NB4 (cell line): Measurements from ENCODE around the gene ADGRG6.

Source experiments
- MYC ChIP-seq: IDR thresholded peaks from 2 replicates; pipeline ENCODE4 v1.6.1; 2011; ENCODE audit warnings: low read depth, low read length
- POLR2A ChIP-seq: IDR thresholded peaks from 2 replicates; pipeline ENCODE4 v1.6.1; 2011; ENCODE audit warnings: mild to moderate bottlenecking; ENCODE audit not compliant: insufficient read length; ENCODE audit errors: extremely low read depth
- TF ChIP-seq, protein P1 (sequence below): IDR thresholded peaks from one replicate; pipeline ENCODE4 v1.5.1; 2012; ENCODE audit warnings: low read depth, low read length
- TF ChIP-seq, protein P2 (sequence below): IDR thresholded peaks from 2 replicates; pipeline ENCODE4 v1.6.1; 2011; ENCODE audit warnings: low read depth, low read length

DNA sequence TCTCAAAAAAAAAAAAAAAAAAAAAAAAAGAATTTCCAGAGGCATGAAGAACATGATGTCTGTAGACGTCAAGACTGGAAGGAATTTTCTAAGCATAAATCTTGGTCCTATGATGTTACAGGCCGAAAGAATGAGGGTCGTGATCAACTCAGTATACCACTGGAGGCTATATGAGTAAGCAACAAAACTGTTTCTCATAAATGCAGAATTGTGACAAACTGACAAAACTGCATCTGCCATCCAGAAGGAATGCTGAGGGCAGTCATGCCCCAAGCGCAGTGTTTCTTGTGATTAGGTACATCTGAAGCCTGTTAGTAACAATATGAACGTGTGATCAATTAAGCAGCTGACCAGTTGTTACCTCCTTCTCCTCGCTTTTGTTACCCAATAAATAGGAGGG is 43.5 kb upstream of the ADGRG6 start:
- TF ChIP-seq, protein P1, sequence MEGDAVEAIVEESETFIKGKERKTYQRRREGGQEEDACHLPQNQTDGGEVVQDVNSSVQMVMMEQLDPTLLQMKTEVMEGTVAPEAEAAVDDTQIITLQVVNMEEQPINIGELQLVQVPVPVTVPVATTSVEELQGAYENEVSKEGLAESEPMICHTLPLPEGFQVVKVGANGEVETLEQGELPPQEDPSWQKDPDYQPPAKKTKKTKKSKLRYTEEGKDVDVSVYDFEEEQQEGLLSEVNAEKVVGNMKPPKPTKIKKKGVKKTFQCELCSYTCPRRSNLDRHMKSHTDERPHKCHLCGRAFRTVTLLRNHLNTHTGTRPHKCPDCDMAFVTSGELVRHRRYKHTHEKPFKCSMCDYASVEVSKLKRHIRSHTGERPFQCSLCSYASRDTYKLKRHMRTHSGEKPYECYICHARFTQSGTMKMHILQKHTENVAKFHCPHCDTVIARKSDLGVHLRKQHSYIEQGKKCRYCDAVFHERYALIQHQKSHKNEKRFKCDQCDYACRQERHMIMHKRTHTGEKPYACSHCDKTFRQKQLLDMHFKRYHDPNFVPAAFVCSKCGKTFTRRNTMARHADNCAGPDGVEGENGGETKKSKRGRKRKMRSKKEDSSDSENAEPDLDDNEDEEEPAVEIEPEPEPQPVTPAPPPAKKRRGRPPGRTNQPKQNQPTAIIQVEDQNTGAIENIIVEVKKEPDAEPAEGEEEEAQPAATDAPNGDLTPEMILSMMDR = no peak
- no peak for TF ChIP-seq MYC
- TF ChIP-seq POLR2A = no peak
- TF ChIP-seq, protein P2, sequence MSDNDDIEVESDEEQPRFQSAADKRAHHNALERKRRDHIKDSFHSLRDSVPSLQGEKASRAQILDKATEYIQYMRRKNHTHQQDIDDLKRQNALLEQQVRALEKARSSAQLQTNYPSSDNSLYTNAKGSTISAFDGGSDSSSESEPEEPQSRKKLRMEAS = no peak
